Adipose tissue (tissue), 3 donors: Measurements from ENCODE around the gene GPATCH11. TPM values are rescaled to one million over a fixed set of nuclear protein-coding genes. Genes with fewer than 3 reads are reported as not detected.

Experiments used
- H3K27ac ChIP-seq: one replicate; pipeline ENCODE4 v1.5.1; 2013; ENCODE audit warnings: low read depth, low read length
- WGBS, 3 donors: extraction: QIAGEN DNeasy Blood & Tissue Kit; methylation state at CpG; one replicate each; pipeline ENCODE4 v1.1.7; 2013; 5-methylcytosine and 5-hydroxymethylcytosine counted together
- polyA plus RNA-seq, 3 donors: library from polyadenylated mRNA; stranded (reverse); fragments of 200-250 nt; gene quantifications; one replicate each; pipeline ENCODE4 v1.2.3, GENCODE V29; 2013
- donor health status: healthy with polysubstance abuse.
- donor health status: Bipolar disorder and iron deficiency.
- donor health status: healthy.

Gene GPATCH11
- polyA plus RNA-seq = 10 to 100 TPM in 2 of 3 donors, 1 to 10 TPM in 1; 2.1 to 12.8 (median 11.8) TPM

- no peak within 1 kb of the TSS for H3K27ac ChIP-seq
- WGBS, 3 donors = 0% methylated on average over 74 of the region's 74 CpGs
These were observed at the start of gene GPATCH11, which contains the start of gene HEATR5B for GRCh38 chr2:37083873-37084794. Gene GPATCH11, plus strand, starts transcription at chr2:37084518. Its CDS starts 3,864 bp downstream, at chr2:37088382. Gene HEATR5B, minus strand, starts transcription at chr2:37084372. Its CDS starts 958 bp downstream, at chr2:37083414.

- no peak overlapping the region for H3K27ac ChIP-seq
- WGBS, 3 donors = 69 to 96% (median 73%) methylated on average over 2 of the region's 2 CpGs
These were observed 46.5 kb upstream of the GPATCH11 start for GRCh38 chr2:37037771-37038170.

GRCh38 chr2:37039580-37039979 is 44.7 kb upstream of the GPATCH11 start:
- WGBS, 3 donors = 80 to 85% (median 85%) methylated on average over 3 of the region's 3 CpGs
- no peak overlapping the region for H3K27ac ChIP-seq

GRCh38 chr2:37052600-37053332 is 31.6 kb upstream of the GPATCH11 start:
- WGBS, 3 donors = 74 to 85% (median 81%) methylated on average over 5 of the region's 5 CpGs

GRCh38 chr2:37059841-37060240 is 24.5 kb upstream of the GPATCH11 start:
- H3K27ac ChIP-seq = no peak overlapping the region
- WGBS, 3 donors = 78 to 90% (median 88%) methylated on average over 3 of the region's 3 CpGs

More at GRCh38 chr2:37052600-37053332, 31.6 kb upstream of the GPATCH11 start:
- H3K27ac ChIP-seq = no peak overlapping the region

GRCh38 chr2:37060446-37060845 is 23.9 kb upstream of the GPATCH11 start:
- H3K27ac ChIP-seq = no peak overlapping the region
- 90 to 93% (median 92%) methylated on average over 7 of the region's 7 CpGs for WGBS, 3 donors

- no peak overlapping the region for H3K27ac ChIP-seq
These were observed 23.2 kb upstream of the GPATCH11 start for GRCh38 chr2:37061013-37061711.

- 96 to 98% (median 97%) methylated on average over 5 of the region's 5 CpGs for WGBS, 3 donors
- H3K27ac ChIP-seq = no peak overlapping the region
These were observed 22.5 kb upstream of the GPATCH11 start for GRCh38 chr2:37061776-37062175.

- WGBS, 3 donors = 56 to 88% (median 75%) methylated on average over 6 of the region's 6 CpGs
- H3K27ac ChIP-seq = no peak overlapping the region
These were observed 15.6 kb upstream of the GPATCH11 start for GRCh38 chr2:37068686-37069085.

GRCh38 chr2:37070931-37071330 is 13.4 kb upstream of the GPATCH11 start:
- 97 to 99% (median 99%) methylated on average over 2 of the region's 2 CpGs for WGBS, 3 donors
- no peak overlapping the region for H3K27ac ChIP-seq

GRCh38 chr2:37080266-37080665 is 4.1 kb upstream of the GPATCH11 start:
- no peak overlapping the region for H3K27ac ChIP-seq
- 44 to 88% (median 52%) methylated on average over 2 of the region's 2 CpGs for WGBS, 3 donors

GRCh38 chr2:37080689-37081088 is 3.6 kb upstream of the GPATCH11 start:
- no peak overlapping the region for H3K27ac ChIP-seq
- WGBS, 3 donors = 25 to 51% (median 42%) methylated on average over 3 of the region's 3 CpGs

GRCh38 chr2:37084797-37085196 is 479 bp downstream of the GPATCH11 start:
- no peak overlapping the region for H3K27ac ChIP-seq
- 1 to 3% (median 1%) methylated on average over 10 of the region's 10 CpGs for WGBS, 3 donors

GRCh38 chr2:37085731-37086147 is 1.4 kb downstream of the GPATCH11 start:
- WGBS, 3 donors = 69 to 77% (median 70%) methylated on average over 1 of the region's 1 CpG

GRCh38 chr2:37090019-37090477 is 5.7 kb downstream of the GPATCH11 start:
- 86 to 87% (median 86%) methylated on average over 4 of the region's 4 CpGs for WGBS, 3 donors
- no peak overlapping the region for H3K27ac ChIP-seq

More at GRCh38 chr2:37085731-37086147, 1.4 kb downstream of the GPATCH11 start:
- H3K27ac ChIP-seq = no peak overlapping the region

- H3K27ac ChIP-seq = no peak overlapping the region
- WGBS, 3 donors = 86 to 89% (median 88%) methylated on average over 5 of the region's 5 CpGs
These were observed 7.6 kb downstream of the GPATCH11 start for GRCh38 chr2:37091873-37092272.

- WGBS, 3 donors = 81 to 84% (median 83%) methylated on average over 1 of the region's 1 CpG
- H3K27ac ChIP-seq = no peak overlapping the region
These were observed 12.2 kb downstream of the GPATCH11 start for GRCh38 chr2:37096568-37096967.

GRCh38 chr2:37098416-37099118 is 14.2 kb downstream of the GPATCH11 start:
- WGBS, 3 donors = 95 to 96% (median 95%) methylated on average over 4 of the region's 4 CpGs

More at GRCh38 chr2:37098416-37099118, 14.2 kb downstream of the GPATCH11 start:
- no peak overlapping the region for H3K27ac ChIP-seq
